Measurements from ENCODE around the gene P2RY2. TPM values are rescaled to one million over a fixed set of nuclear protein-coding genes. Genes with fewer than 3 reads are reported as not detected.

Gene P2RY2
- total and polyA plus RNA-seq, 7 donors: 0.16 to 6.2 (median 3.6) TPM; not detected in 3

DNA sequence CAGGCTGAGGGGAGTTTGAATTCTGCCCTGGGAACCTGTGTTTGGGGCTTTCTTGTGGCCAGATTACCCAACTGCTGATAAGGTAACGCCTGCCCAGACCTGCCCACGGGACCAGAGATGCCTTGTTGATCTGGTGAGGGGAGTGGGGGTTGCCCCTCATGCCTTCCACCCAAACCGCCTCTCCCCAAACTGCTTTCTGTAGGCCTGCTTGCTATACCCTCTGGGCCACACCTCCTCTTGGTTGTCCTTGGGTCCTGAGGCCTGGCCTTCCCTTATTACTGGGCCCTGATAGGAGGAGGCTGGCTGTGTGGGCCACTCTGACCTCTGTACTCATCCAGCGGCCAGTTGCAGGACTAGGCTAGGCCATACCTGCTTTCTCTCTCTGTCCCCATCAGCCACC, 3.4 kb downstream of the P2RY2 start:
- 95 to 96% methylated on average over 4 of the region's 4 CpGs for WGBS, 2 donors
- intact Hi-C loops (cut with DNase I): no loop called here
- peaks cover 0 to 15% (median 12%) of the 10 kb centered on the region in 4 donors for H3K4me1 ChIP-seq
- peak; percentile 38 for DNase-seq
- no peaks in the 10 kb centered on the region for H3K36me3 ChIP-seq
- H3K27ac ChIP-seq: no peak overlapping the region
- H3K4me3 ChIP-seq: no peak overlapping the region
- no peaks in the 10 kb centered on the region for H3K9me3 ChIP-seq
- TF ChIP-seq CTCF (IDR thresholded peaks at IDR 0.05) (no peak), EP300 (IDR thresholded peaks at IDR 0.05) (no peak)
- H3K27me3 ChIP-seq: peaks cover 0 to 21% (median 20%) of the 10 kb centered on the region in 3 donors

DNA sequence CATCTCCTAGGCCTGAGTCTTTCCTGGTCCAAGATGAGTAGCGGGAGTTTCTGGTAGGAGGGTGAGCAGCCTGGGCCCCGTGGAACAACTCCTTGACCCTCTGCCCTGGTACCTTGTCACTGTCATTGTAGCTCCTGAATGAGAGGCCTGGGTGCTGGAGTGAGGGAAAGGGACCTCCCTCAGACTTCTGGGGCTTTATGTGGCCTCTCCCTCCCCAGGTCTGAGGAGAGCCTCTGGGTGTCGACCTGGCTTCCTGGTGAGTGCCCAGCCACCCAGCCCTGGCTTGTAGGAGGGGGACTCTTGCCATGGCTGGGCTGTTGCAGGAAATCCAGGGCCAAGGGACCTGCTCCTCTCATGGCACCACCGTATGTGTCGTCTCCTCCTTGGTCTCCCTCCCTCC, 3.9 kb downstream of the P2RY2 start:
- intact Hi-C loops (cut with DNase I): no loop called here
- DNase-seq: peak; percentile 53
- Histone ChIP-seq H3K4me1 (peaks cover 0 to 15% (median 12%) of the 10 kb centered on the region in 4 donors), H3K4me3 (no peak overlapping the region), H3K27ac (no peak overlapping the region), H3K36me3 (no peaks in the 10 kb centered on the region), H3K27me3 (peaks cover 0 to 21% (median 20%) of the 10 kb centered on the region in 3 donors), H3K9me3 (no peaks in the 10 kb centered on the region)
- WGBS, 2 donors: 92 to 93% methylated on average over 5 of the region's 5 CpGs
- TF ChIP-seq EP300 (IDR thresholded peaks at IDR 0.05) (no peak), POLR2AphosphoS5 (IDR thresholded peaks at IDR 0.05) (no peak), CTCF (IDR thresholded peaks at IDR 0.05) (no peak), POLR2A (IDR thresholded peaks at IDR 0.05) (no peak)

GRCh38 chr11:73223998-73224730, 6.1 kb downstream of the P2RY2 start:
- TF ChIP-seq POLR2AphosphoS5 (IDR thresholded peaks at IDR 0.05) (no peak), EP300 (IDR thresholded peaks at IDR 0.05) (no peak), POLR2A (IDR thresholded peaks at IDR 0.05) (no peak), CTCF (IDR thresholded peaks at IDR 0.05) (no peak)
- H3K4me1 ChIP-seq: no peaks in the 10 kb centered on the region
- 68 to 84% methylated on average over 10 of the region's 10 CpGs for WGBS, 2 donors
- no peaks in the 10 kb centered on the region for H3K36me3 ChIP-seq
- no peak overlapping the region for H3K4me3 ChIP-seq
- intact Hi-C loops (cut with DNase I): no loop called here
- no peak overlapping the region for H3K27ac ChIP-seq
- no peaks in the 10 kb centered on the region for H3K9me3 ChIP-seq
- peaks cover 0 to 14% (median 10%) of the 10 kb centered on the region in 3 donors for H3K27me3 ChIP-seq
- DNase-seq: peak; percentile 53

- H3K9me3 ChIP-seq: no peaks in the 10 kb centered on the region
- WGBS, 2 donors: 57 to 74% methylated on average over 3 of the region's 3 CpGs
- intact Hi-C loops (cut with DNase I): no loop called here
- no peaks in the 10 kb centered on the region for H3K36me3 ChIP-seq
- H3K4me3 ChIP-seq: no peak overlapping the region
- TF ChIP-seq POLR2A (IDR thresholded peaks at IDR 0.05) (no peak), POLR2AphosphoS5 (IDR thresholded peaks at IDR 0.05) (no peak), CTCF (IDR thresholded peaks at IDR 0.05) (no peak), EP300 (IDR thresholded peaks at IDR 0.05) (no peak)
- H3K27me3 ChIP-seq: peaks cover 0 to 4% (median 4%) of the 10 kb centered on the region in 3 donors
- peak; percentile 39 for DNase-seq
- no peak overlapping the region for H3K27ac ChIP-seq
- H3K4me1 ChIP-seq: no peaks in the 10 kb centered on the region
Observed at GRCh38 chr11:73225001-73225686, 7.1 kb downstream of the P2RY2 start.

Measured in sigmoid colon (tissue), 7 donors.